Measurements from ENCODE around the gene NR1D1.

Gene NR1D1

GRCh38 chr17:40111221-40112128 is 11.1 kb upstream of the NR1D1 start:
- peak; percentile 82 for DNase-seq

GRCh38 chr17:40110026-40110845 is 9.8 kb upstream of the NR1D1 start:
- no peak for DNase-seq

GRCh38 chr17:40108970-40109824 is 8.8 kb upstream of the NR1D1 start:
- no peak for DNase-seq

- DNase-seq = no peak
These were observed 7.3 kb upstream of the NR1D1 start for GRCh38 chr17:40107522-40108174.

GRCh38 chr17:40106760-40107521 is 6.6 kb upstream of the NR1D1 start:
- DNase-seq = no peak

- no peak for DNase-seq
These were observed 5.7 kb upstream of the NR1D1 start for GRCh38 chr17:40105861-40106759.

GRCh38 chr17:40104594-40105486 is 4.5 kb upstream of the NR1D1 start:
- DNase-seq = no peak

GRCh38 chr17:40103688-40104087 is 3.3 kb upstream of the NR1D1 start:
- no peak for DNase-seq

GRCh38 chr17:40103071-40103661 is 2.8 kb upstream of the NR1D1 start:
- no peak for DNase-seq

GRCh38 chr17:40101367-40102210 is 1.2 kb upstream of the NR1D1 start:
- no peak for DNase-seq

- peak; percentile 95 for DNase-seq
These were observed 429 bp upstream of the NR1D1 start for GRCh38 chr17:40100669-40101366.

- no peak for DNase-seq
These were observed 570 bp downstream of the NR1D1 start for GRCh38 chr17:40099619-40100418.

- peak; percentile 100 for DNase-seq
These were observed 1.4 kb downstream of the NR1D1 start for GRCh38 chr17:40098846-40099618.

GRCh38 chr17:40097931-40098845 is 2.2 kb downstream of the NR1D1 start:
- peak; percentile 47 for DNase-seq

GRCh38 chr17:40097087-40097486 is 3.3 kb downstream of the NR1D1 start:
- no peak for DNase-seq

All from stimulated activated CD4-positive, alpha-beta T cell treated with anti-CD3 and anti-CD28 coated beads, Interleukin-15, amount 100 ng/mL, for 24 hours (primary cell).